HG02981 (cell line): Measurements from ENCODE around the gene BPTF.
A peak's percentile ranks its signal among the peaks of the same experiment; 100 is the strongest.
"Not testable (repeated sequence)": the region's sequence is repeated elsewhere in the genome, so short reads cannot be mapped to it uniquely, and the experiment has no call there.

ENCODE experiments used
- ATAC-seq: cut with Tn5 transposase; IDR thresholded peaks from one replicate; pipeline ENCODE4 v1.9.1; 2021; ENCODE audit warnings: mild to moderate bottlenecking, moderate library complexity; ENCODE audit not compliant: unreplicated experiment

BPTF gene

DNA sequence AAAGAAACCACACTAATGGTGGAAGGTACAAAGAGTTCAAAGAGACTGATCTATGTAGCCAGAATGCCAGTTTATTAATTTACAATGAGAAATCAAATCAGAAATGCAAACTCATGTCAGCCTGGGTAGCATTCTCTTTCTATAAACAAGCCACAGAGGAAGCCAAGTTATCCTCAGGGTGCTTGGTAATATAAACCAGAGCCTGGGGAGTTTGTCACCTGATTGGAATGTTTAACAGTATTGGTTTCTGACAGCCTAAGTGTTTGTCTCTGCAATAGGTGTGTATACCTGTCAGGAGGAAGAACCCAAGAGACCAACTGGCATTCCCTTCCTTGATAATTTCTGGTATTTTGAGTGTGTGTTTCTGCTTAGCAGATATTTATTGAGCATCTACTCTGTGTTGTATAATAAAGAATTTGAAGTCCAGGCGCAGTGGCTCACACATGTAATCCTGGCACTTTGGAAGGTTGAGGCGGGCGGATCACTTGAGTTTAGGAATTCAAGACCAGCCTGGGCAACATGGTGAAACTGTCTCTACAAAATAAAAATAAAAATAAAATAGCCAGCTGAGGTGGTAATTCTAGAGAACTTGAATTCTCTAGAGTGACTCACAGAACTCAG lies 174.1 kb downstream of the BPTF start:
- no peak for ATAC-seq

DNA sequence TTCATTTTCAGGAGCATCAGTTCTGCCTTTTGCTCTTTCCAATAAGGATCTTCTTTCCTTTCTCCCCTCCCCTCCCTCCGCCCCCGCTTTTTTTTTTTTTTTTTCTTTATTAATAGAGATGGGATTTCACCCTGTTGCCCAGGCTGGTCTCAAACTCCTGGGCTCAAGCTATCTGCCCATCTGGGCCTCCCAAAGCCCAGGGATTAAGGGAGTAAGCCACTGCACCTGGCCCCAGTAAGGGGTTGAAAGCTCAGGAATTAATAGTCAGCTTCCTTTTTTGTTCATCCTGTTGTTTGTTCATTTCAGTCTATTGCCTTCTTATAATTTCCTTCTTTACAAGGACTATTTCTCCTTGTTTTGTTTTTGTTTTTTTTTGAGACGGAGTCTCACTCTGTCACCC lies 178.9 kb downstream of the BPTF start:
- ATAC-seq = no peak

DNA sequence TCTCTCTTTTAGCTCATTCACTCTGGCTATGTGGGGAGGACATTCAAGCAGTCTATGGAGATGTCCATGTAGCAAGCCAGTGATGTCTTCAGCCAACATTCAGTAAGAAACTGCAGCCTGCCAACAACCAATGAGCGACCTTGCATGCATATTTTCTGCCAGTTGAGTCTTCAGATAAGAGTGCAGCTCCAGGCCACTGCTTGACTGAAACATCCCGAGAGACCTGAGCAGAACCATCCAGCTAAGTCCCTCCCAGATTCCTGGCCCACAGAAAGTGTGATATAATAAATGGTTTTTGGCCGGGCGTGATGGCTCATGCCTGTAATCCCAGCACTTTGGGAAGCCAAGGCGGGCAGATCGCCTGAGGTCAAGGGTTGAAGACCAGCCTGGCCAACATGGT lies 181.5 kb downstream of the BPTF start:
- no peak for ATAC-seq

DNA sequence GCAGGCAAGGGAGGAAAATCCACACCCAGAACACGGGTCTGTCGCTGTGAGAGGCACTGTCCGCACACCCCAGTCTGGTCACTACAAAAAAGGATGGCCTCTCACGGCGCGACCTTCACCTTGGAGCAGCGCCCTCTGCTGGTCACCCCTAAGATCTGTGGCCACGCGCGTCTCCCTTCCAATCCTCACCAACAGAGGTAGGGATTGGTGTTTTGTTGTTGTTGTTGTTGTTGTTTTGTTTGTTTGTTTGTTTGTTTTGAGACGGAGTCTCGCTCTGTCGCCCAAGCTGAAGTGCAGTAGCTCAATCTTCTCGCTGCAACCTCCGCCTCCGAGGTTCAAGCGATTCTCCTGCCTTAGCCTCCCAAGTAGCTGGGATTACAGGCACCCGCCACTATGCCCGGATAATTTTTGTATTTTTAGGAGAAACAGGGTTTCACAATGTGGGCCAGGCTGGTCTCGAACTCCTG lies 185.9 kb downstream of the BPTF start:
- no peak for ATAC-seq

DNA sequence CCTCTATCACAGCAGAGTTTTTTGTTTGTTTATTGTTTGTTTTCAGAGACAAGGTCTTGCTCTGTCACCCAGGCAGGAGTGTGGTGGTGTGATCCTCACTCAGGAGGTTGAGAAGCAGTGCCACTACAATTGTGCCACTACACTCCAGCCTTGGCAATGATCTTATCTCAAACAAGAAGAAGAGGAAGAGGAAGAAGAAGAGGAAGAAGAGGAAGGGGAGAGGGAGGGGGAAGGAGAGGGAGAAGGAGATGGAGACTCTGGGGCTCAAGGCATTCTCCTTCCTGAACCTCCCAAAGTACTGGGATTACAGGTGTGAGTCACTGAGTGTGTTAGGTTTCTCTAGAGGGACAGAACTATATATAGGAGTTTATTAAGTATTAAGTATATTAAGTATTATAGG lies 188.1 kb downstream of the BPTF start:
- ATAC-seq = no peak

DNA sequence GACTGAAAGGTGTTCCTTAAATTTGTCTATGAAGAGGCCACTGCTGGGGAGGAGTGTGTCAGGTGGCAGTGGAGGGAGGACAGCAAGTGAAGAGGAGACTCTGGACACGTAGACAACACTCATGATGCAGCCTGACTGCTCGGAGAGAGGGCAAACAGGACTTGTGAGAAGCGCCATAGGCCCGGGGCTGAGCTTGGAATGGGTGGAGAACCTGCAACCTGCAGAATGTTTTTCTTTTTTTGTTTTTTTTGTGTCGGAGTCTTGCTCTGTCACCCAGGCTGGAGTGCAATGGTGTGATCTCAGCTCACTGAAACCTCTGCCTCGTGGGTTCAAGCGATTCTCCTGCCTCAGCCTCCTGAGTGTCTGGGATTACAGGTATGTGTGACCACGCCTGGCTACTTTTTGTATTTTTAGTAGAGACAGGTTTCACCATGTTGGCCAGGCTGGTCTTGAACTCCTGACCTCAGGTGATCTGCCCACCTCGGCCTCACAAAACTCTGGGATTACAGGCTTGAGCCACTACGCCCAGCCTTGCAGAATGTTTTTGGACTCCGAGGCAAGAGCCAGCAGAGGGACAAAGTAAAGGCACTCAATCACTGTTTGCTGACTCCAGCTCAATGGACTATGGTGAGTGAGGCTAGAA lies 189.9 kb downstream of the BPTF start:
- no peak for ATAC-seq

DNA sequence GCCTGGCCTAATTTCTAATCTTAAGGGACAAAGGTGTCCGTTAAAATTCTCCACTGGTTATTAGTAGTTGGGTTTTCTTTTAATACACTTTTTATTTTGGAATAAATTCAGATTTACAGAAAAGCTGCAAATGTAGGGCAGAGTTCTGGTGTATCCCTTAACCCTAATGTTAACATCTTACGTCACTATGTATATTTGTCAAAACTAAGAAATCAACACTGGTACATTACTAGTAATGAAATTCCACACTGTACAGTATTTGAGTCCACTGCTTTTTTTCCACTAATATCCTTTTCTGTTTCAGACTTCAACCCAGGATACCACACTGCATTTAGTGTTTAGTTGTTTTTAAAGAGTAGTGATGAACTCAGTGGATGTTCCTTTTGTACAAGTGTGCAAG lies 191.5 kb downstream of the BPTF start:
- no peak for ATAC-seq

DNA sequence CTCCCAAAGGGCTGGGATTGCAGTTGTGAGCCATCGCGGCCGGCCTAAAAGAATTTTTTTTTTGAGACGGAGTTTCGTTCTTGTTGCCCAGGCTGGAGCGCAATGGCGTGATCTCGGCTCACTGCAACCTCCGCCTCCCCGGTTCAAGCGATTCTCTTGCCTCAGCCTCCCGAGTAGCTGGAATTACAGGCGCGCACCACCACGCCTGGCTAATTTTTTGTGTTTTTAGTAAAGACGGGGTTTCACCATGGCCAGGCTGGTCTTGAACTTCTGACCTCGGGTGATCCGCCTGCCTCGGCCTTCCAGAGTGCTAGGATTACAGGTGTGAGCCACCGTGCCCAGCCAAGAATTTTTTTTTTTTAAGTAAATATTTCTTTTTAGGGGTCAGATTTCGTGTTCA lies 193.2 kb downstream of the BPTF start:
- not testable (repeated sequence) for ATAC-seq

DNA sequence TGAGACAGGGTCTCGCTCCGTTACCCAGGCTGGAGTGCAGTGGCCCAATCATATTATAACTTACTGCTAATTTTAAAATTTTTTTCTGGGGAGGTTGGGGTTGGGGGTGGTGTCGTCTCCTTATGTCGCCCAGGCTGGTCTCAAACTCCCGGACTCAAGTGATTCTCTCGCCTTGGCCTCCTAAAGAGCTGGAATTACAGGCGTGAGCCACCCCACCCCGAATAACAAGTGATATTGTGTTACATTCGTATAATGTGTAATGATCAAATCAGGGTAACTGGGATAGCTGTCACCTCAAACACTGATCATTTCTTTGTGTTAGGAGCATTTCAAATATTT lies 194.0 kb downstream of the BPTF start:
- no peak for ATAC-seq

DNA sequence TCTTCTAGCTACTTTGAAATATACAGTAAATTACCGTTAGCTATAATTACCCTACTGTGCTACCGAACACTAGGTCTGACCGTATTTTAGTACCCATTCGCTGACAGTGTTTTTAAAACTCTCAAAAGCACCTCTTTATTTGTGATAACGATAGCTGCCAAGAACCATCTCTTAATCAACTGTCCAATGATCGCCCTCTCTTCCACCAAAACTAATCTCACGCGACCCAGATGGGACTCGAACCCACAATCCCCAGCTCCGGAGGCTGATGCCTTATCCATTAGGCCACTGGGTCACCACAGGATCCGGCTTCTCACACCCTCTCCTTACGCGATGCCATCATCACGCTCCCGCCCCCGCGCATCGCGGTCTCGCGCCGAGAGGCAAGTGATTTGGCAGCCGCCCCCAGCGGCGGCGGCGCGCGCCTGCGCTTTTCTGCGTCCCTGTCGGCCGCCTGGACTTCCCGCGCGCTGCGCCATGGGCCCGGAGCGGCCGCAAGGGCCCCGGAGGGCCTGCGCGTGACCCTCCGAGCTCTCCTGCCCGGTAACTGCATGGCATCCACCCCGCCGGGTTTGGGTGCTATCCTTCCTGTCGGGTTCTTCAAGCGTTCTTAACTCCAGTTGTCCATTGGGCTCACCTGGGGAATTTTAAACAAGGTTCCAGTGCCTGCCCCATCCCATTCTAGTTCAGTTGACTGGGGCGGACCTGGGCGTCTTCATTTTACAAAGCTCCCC lies 194.5 kb downstream of the BPTF start:
- ATAC-seq = peak; percentile 94

DNA sequence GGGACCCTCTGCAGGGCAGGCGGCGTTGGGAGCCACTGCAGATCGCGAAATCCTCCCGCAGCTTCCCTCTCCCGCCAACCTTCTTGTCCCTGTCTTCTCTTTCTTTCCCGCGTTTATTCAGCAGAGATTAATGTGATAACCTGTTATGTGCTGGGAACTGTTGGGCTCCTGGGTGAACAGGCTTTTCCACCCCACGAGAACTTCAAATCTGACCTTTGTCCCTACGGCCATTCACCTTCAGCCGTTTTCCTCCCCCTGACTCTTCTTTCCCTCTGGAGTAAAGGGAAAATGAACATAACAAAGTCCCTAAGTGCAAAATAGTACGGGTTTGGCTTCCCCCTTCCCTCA lies 195.1 kb downstream of the BPTF start:
- no peak for ATAC-seq

DNA sequence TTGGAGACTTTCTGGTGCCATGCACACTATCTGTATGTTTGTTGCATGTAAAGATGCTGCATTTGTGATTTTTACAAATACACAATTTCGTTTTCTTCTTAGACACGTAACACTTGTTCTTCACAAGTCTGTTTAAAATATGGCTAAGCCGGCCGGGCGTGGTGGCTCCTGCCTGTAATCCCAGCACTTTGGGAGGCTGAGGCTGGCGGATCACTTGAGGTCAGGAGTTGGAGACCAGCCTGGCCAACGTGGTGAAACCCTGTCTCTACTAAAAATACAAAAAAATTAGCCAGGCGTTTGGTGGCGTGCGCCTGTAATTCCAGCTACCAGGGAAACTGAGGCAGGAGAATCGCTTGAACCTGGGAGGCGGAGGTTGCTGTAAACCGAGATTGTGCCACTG lies 195.5 kb downstream of the BPTF start:
- ATAC-seq = not testable (repeated sequence)

DNA sequence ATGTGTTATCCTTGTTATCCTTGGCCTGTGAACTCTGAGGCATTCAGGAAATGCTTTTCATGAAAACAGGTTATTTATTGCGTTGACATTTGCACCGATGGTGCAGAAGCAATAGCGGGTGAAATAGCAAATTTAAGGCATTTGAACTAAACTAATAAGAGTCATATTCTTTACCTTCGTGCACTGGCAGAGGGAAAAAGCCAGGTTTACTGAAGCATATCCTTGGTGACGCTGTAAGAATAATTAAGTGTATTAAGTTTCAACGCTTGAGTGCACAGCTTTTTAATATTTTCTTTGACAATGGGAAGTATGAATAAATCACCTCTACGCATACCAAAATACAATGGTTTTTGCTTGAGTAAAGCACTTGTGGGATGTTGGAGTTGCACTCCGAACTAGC lies 196.7 kb downstream of the BPTF start:
- no peak for ATAC-seq

DNA sequence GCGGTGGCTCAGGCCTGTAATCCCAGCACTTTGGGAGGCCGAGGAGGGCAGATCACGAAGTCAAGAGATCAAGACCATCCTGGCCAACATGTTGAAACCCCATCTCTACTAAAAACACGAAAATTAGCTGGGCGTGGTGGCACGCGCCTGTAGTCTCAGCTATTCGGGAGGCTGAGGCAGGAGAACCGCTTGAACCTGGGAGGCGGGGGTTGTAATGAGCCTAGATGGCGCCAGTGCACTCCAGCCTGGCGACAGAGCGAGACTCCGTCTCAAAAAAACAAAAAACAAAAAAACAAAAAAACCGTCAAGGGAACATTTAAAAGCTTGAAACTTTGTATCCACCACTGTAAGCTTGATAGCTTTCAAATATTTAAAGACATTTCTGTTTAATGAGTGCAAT lies 197.2 kb downstream of the BPTF start:
- not testable (repeated sequence) for ATAC-seq

DNA sequence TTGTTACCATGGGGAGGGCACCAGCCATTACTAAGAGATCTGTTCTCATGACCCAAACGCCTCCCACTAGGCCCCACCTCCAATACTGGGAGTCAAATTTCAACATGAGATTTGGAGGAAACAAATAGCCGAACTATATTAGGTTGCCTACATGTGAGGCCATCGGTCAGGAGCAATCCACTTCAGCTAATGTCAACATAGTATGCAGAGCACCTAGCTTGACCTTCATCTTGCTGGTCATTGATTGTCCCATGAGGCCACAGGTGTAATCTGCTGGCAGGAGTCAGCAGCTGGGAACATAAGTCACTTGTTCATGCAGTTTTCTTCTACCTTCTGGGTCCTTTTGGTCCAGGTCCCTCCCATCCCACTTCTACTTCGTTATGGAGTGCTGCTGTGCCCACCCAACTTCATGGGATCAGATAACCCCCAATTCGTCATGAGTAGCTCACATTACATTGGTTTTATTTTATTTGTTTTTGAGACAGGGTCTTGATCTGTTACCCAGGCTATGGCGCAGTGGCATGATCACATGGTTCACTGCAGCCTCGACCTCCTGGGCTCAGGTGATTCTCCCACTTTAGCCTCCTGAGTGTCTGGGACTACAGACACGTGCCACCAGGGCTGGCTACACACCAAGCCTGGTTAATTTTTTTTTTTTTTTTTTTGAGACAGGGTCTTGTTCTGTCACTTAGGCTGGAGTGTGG lies 204.4 kb downstream of the BPTF start:
- no peak for ATAC-seq
